ENCODE results near the gene FARS2. TPM values are rescaled to one million over a fixed set of nuclear protein-coding genes. Genes with fewer than 3 reads are reported as not detected.

The FARS2 gene
- polyA plus RNA-seq, 1 of the 3 experiments (the other 2 are of a cell fraction): 12.5 TPM

DNA sequence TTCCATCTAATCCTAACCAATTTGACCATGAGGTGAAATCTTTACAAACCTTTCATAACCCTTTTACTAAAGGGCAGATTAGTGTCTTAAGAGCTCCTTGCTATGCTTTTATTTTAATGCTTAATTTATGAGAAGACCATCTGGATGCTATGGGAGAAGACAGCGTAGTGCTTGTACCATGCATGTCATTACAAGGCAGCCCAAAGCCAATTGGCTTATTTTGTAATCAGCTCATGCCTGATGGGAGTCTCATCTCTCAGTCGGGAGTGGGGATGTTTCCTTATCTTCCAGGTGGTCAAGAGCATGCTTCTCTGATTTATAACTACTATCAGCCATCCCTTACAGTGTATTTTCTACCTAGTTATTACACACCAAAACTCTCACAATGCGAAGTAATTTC lies 304.7 kb downstream of the FARS2 start:
- H3K79me2 ChIP-seq (ENCODE audit: insufficient read depth): no peaks in the 10 kb centered on the region
- H2AFZ ChIP-seq (ENCODE audit: low read depth): no peak overlapping the region
- no peak overlapping the region for H3K4me3 ChIP-seq (ENCODE audit: low read depth in 2 of 2, low read length in 1 of 2)
- CTCF ChIA-PET: no interaction called here
- POLR2A ChIA-PET: no interaction called here
- no peak for DNase-seq
- no peaks in the 10 kb centered on the region for H3F3A ChIP-seq (replicated peaks; ENCODE audit: insufficient read depth)
- no peaks in the 10 kb centered on the region for H3K27me3 ChIP-seq (ENCODE audit: insufficient read depth)
- no peaks in the 10 kb centered on the region for H3K9me3 ChIP-seq
- no peak overlapping the region for H3K4me2 ChIP-seq
- H4K20me1 ChIP-seq (ENCODE audit: insufficient read depth): no peaks in the 10 kb centered on the region
- no peaks in the 10 kb centered on the region; a peak in 1 of 4 replicates for H3K4me1 ChIP-seq (ENCODE audit: control insufficient read depth in 1 of 2, insufficient read depth in 2 of 2, low read depth in 1 of 2, low read length in 1 of 2)
- 94% methylated on average over 3 of the region's 3 CpGs for WGBS (ENCODE audit: low lambda C conversion rate)
- TF ChIP-seq, protein P1, sequence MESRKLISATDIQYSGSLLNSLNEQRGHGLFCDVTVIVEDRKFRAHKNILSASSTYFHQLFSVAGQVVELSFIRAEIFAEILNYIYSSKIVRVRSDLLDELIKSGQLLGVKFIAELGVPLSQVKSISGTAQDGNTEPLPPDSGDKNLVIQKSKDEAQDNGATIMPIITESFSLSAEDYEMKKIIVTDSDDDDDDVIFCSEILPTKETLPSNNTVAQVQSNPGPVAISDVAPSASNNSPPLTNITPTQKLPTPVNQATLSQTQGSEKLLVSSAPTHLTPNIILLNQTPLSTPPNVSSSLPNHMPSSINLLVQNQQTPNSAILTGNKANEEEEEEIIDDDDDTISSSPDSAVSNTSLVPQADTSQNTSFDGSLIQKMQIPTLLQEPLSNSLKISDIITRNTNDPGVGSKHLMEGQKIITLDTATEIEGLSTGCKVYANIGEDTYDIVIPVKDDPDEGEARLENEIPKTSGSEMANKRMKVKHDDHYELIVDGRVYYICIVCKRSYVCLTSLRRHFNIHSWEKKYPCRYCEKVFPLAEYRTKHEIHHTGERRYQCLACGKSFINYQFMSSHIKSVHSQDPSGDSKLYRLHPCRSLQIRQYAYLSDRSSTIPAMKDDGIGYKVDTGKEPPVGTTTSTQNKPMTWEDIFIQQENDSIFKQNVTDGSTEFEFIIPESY (IDR thresholded peaks at IDR 0.05; ENCODE audit: borderline replicate concordance, low read depth): no peak
- no peak for TF ChIP-seq NFIC (IDR thresholded peaks at IDR 0.05; ENCODE audit: borderline replicate concordance)
- no peak for TF ChIP-seq EP300 (IDR thresholded peaks at IDR 0.05; ENCODE audit: borderline replicate concordance in 1 of 2, low read depth in 1 of 2, low read length in 1 of 2)
- TF ChIP-seq MXI1 (IDR thresholded peaks at IDR 0.05; ENCODE audit: low read depth, low read length): no peak
- no peak for TF ChIP-seq FOXM1 (IDR thresholded peaks at IDR 0.05; ENCODE audit: low read depth)
- TF ChIP-seq, protein P2, sequence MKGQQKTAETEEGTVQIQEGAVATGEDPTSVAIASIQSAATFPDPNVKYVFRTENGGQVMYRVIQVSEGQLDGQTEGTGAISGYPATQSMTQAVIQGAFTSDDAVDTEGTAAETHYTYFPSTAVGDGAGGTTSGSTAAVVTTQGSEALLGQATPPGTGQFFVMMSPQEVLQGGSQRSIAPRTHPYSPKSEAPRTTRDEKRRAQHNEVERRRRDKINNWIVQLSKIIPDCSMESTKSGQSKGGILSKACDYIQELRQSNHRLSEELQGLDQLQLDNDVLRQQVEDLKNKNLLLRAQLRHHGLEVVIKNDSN (IDR thresholded peaks at IDR 0.05; ENCODE audit: borderline replicate concordance, low read depth): no peak
- no peak for TF ChIP-seq RAD21 (IDR thresholded peaks at IDR 0.05; ENCODE audit: low read length)
- TF ChIP-seq, protein P3, sequence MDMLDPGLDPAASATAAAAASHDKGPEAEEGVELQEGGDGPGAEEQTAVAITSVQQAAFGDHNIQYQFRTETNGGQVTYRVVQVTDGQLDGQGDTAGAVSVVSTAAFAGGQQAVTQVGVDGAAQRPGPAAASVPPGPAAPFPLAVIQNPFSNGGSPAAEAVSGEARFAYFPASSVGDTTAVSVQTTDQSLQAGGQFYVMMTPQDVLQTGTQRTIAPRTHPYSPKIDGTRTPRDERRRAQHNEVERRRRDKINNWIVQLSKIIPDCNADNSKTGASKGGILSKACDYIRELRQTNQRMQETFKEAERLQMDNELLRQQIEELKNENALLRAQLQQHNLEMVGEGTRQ (IDR thresholded peaks at IDR 0.05; ENCODE audit: borderline replicate concordance, low read depth, low read length): no peak
- TF ChIP-seq TAF1 (IDR thresholded peaks at IDR 0.05; ENCODE audit: borderline replicate concordance, low read depth, low read length): no peak
- TF ChIP-seq, protein P4, sequence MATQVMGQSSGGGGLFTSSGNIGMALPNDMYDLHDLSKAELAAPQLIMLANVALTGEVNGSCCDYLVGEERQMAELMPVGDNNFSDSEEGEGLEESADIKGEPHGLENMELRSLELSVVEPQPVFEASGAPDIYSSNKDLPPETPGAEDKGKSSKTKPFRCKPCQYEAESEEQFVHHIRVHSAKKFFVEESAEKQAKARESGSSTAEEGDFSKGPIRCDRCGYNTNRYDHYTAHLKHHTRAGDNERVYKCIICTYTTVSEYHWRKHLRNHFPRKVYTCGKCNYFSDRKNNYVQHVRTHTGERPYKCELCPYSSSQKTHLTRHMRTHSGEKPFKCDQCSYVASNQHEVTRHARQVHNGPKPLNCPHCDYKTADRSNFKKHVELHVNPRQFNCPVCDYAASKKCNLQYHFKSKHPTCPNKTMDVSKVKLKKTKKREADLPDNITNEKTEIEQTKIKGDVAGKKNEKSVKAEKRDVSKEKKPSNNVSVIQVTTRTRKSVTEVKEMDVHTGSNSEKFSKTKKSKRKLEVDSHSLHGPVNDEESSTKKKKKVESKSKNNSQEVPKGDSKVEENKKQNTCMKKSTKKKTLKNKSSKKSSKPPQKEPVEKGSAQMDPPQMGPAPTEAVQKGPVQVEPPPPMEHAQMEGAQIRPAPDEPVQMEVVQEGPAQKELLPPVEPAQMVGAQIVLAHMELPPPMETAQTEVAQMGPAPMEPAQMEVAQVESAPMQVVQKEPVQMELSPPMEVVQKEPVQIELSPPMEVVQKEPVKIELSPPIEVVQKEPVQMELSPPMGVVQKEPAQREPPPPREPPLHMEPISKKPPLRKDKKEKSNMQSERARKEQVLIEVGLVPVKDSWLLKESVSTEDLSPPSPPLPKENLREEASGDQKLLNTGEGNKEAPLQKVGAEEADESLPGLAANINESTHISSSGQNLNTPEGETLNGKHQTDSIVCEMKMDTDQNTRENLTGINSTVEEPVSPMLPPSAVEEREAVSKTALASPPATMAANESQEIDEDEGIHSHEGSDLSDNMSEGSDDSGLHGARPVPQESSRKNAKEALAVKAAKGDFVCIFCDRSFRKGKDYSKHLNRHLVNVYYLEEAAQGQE (IDR thresholded peaks at IDR 0.05; ENCODE audit: low read depth, low read length): no peak
- no peak for TF ChIP-seq YY1 (IDR thresholded peaks at IDR 0.05; ENCODE audit: low read depth)
- no peak for TF ChIP-seq SIN3A (IDR thresholded peaks at IDR 0.05; ENCODE audit: borderline replicate concordance, low read depth, low read length)
- no peak for TF ChIP-seq GABPA (IDR thresholded peaks at IDR 0.05; ENCODE audit: low read depth)
- TF ChIP-seq CHD2 (IDR thresholded peaks at IDR 0.05; ENCODE audit: low read length, partially characterized antibody): no peak
- TF ChIP-seq TEAD4 (IDR thresholded peaks at IDR 0.05; ENCODE audit: borderline replicate concordance, insufficient read depth): no peak
- TF ChIP-seq NRF1 (IDR thresholded peaks at IDR 0.05; ENCODE audit: low read depth, low read length): no peak
- no peaks in the 10 kb centered on the region for H3K36me3 ChIP-seq (replicated peaks in 1 of 2; ENCODE audit: control insufficient read depth in 1 of 2, insufficient read depth in 2 of 2, low read length in 1 of 2)
- H3K9ac ChIP-seq: no peak overlapping the region
- H3K27ac ChIP-seq (ENCODE audit: low read depth in 2 of 2, low read length in 1 of 2): no peak overlapping the region
- H3K9me2 ChIP-seq: no peaks in the 10 kb centered on the region
